ENCODE data around the gene POU3F1. TPM values are rescaled to one million over a fixed set of nuclear protein-coding genes. Genes with fewer than 3 reads are reported as not detected.

Gene POU3F1
- total RNA-seq, 2 experiments from 2014 or later, result not detected

DNA sequence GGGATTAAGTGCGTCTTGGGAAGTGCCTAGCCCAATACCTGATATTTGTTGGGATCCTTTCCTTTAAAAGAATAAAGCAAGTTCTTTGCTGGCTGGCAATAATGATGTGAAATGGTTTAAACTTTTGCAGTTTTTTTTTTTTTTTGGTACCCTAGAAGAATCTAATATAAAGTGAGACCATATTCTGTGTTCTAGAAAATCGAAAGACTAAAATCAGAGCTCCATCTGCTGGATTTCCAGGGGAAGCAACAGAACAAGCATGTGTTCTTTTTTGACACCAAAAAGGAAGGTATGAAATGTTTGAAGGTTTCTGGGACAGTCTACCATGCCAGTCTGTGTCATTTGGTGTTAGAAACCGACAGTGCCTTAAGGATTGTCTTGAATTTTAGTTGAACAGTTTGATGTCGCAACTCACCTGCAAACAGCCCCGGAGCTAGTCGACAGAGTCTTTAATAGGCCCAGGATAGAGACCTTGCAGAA is 27.7 kb downstream of the POU3F1 start:
- Mint-ChIP-seq H3K36me3 (ENCODE audit: low read depth) (peaks cover 38% of the 10 kb centered on the region), H3K9me3 (no peaks in the 10 kb centered on the region), H3K4me1 (ENCODE audit: low read depth) (peaks cover 24% of the 10 kb centered on the region), H3K27me3 (ENCODE audit: low read depth) (no peaks in the 10 kb centered on the region), H3K4me3 (no peak overlapping the region), H3K27ac (no peak overlapping the region)
- no peak for DNase-seq
- intact Hi-C loops (cut with micrococcal nuclease), result loop anchor here (1.0 kb wide), 2 partner anchors 29 to 129 kb away; partner anchors contain the start of gene SF3A3
- CTCF ChIA-PET, result interaction anchor here (0.6 to 4.0 kb wide), 5 partner anchors 9 to 480 kb away, joined by 3 to 23 read pairs (median 12); partner anchors contain the start of gene SF3A3

GRCh38 chr1:38015978-38016725 is 30.4 kb downstream of the POU3F1 start:
- H3K27ac Mint-ChIP-seq, result peak overlapping the region; percentile 22
- peaks cover 40% of the 10 kb centered on the region for H3K4me1 Mint-ChIP-seq (ENCODE audit: low read depth)
- H3K27me3 Mint-ChIP-seq (ENCODE audit: low read depth), result no peaks in the 10 kb centered on the region
- intact Hi-C loops (cut with micrococcal nuclease), result no loop called here
- DNase-seq, result no peak
- CTCF ChIA-PET, result interaction anchor here (0.8 to 7.1 kb wide), 3 partner anchors 11 to 26 kb away, joined by 4 to 57 read pairs (median 8); partner anchors contain the start of gene SF3A3
- H3K4me3 Mint-ChIP-seq, result no peak overlapping the region
- H3K36me3 Mint-ChIP-seq (ENCODE audit: low read depth), result peaks cover 36% of the 10 kb centered on the region
- no peaks in the 10 kb centered on the region for H3K9me3 Mint-ChIP-seq

GRCh38 chr1:38014724-38015424 is 31.7 kb downstream of the POU3F1 start:
- H3K27ac Mint-ChIP-seq, result peak overlapping the region; percentile 36
- H3K9me3 Mint-ChIP-seq, result no peaks in the 10 kb centered on the region
- intact Hi-C loops (cut with micrococcal nuclease), result no loop called here
- H3K4me1 Mint-ChIP-seq (ENCODE audit: low read depth), result peaks cover 44% of the 10 kb centered on the region
- DNase-seq, result no peak
- CTCF ChIA-PET, result interaction anchor here (1.2 to 7.1 kb wide), 3 partner anchors 13 to 57 kb away, joined by 5 to 57 read pairs (median 15); partner anchors contain the start of gene SF3A3
- H3K36me3 Mint-ChIP-seq (ENCODE audit: low read depth), result peaks cover 32% of the 10 kb centered on the region
- H3K4me3 Mint-ChIP-seq, result no peak overlapping the region
- H3K27me3 Mint-ChIP-seq (ENCODE audit: low read depth), result no peaks in the 10 kb centered on the region

DNA sequence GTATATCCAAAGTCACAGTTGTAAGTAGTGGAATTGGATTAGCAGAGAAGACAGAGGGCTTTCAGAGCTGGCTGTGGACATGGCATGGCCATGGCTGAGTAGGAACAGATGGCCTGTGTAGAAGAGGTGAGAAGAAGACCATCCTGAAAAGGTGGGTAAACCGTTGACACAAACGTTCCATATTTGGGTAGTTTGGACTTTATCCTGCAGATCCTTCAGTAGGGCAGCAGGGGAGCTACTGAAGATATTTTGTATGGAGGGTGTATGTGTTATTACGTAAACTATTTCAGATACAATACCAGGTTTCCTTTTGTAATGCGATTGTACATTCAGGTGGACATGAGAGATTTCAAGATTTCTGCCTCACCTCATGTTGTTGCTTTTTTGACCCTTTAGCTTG is 32.4 kb downstream of the POU3F1 start:
- H3K36me3 Mint-ChIP-seq (ENCODE audit: low read depth), result peaks cover 29% of the 10 kb centered on the region
- peaks cover 51% of the 10 kb centered on the region for H3K4me1 Mint-ChIP-seq (ENCODE audit: low read depth)
- peak overlapping the region; percentile 98 for H3K4me3 Mint-ChIP-seq
- H3K9me3 Mint-ChIP-seq, result no peaks in the 10 kb centered on the region
- DNase-seq, result no peak
- intact Hi-C loops (cut with micrococcal nuclease), result no loop called here
- H3K27ac Mint-ChIP-seq, result no peak overlapping the region
- H3K27me3 Mint-ChIP-seq (ENCODE audit: low read depth), result no peaks in the 10 kb centered on the region
- CTCF ChIA-PET, result interaction anchor here (1.2 to 7.1 kb wide), 4 partner anchors 10 to 58 kb away, joined by 5 to 57 read pairs (median 10); partner anchors contain the start of gene SF3A3

DNA sequence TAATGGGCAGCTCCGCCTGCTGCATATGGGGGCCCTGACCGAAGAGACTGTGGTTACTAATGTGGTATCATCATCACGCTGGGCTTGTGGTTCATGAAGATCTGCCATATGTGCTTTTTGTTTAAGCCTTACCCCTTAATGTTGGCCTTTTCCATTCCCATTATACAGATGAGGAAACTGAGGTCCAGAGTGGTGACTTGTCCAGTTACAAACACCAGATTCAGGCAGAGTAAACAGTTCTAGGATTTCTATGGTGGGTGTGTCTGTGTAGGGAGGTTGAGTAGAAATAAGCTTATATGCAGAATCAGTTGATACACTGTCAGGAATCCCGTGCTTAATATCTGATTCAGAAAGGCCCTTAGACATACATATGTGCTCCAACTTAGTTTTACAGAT is 33.4 kb downstream of the POU3F1 start:
- Mint-ChIP-seq H3K27me3 (ENCODE audit: low read depth) (no peaks in the 10 kb centered on the region), H3K4me1 (ENCODE audit: low read depth) (peaks cover 55% of the 10 kb centered on the region), H3K4me3 (peak overlapping the region; percentile 98), H3K36me3 (ENCODE audit: low read depth) (peaks cover 20% of the 10 kb centered on the region), H3K9me3 (no peaks in the 10 kb centered on the region), H3K27ac (peak overlapping the region; percentile 95)
- CTCF ChIA-PET, result interaction anchor here (1.7 to 7.1 kb wide), 3 partner anchors 9 to 23 kb away, joined by 5 to 57 read pairs (median 15); partner anchors contain the start of gene SF3A3
- DNase-seq, result no peak
- intact Hi-C loops (cut with micrococcal nuclease), result loop anchor here (2.0 kb wide), 2 partner anchors 82 to 538 kb away; partner anchors contain the start of gene ZC3H12A

- peak; percentile 96 for DNase-seq
- intact Hi-C loops (cut with micrococcal nuclease), result loop anchor here (1.0 to 2.0 kb wide), 3 partner anchors 82 to 538 kb away; partner anchors contain the start of genes CDCA8 and ZC3H12A
- Mint-ChIP-seq H3K4me3 (peak within 1 kb of the TSS; percentile 98), H3K9me3 (no peaks in the 10 kb centered on the region), H3K4me1 (ENCODE audit: low read depth) (peaks cover 55% of the 10 kb centered on the region), H3K27me3 (ENCODE audit: low read depth) (no peaks in the 10 kb centered on the region), H3K27ac (peak within 1 kb of the TSS; percentile 95), H3K36me3 (ENCODE audit: low read depth) (peaks cover 20% of the 10 kb centered on the region)
- CTCF ChIA-PET, result interaction anchor here (1.1 to 7.1 kb wide), 4 partner anchors 9 to 22 kb away, joined by 3 to 57 read pairs (median 10); partner anchors contain the start of gene SF3A3
These were observed 34.0 kb downstream of the POU3F1 start, which contains the start of gene UTP11 for GRCh38 chr1:38012363-38013226. TSS of gene UTP11 (plus strand) at chr1:38012734. CDS start at chr1:38012803, 69 bp downstream.

GRCh38 chr1:38009841-38010180 is 36.8 kb downstream of the POU3F1 start:
- Mint-ChIP-seq H3K4me1 (ENCODE audit: low read depth) (peaks cover 44% of the 10 kb centered on the region), H3K36me3 (ENCODE audit: low read depth) (peaks cover 9% of the 10 kb centered on the region), H3K27ac (peak overlapping the region; percentile 95), H3K9me3 (no peaks in the 10 kb centered on the region), H3K27me3 (ENCODE audit: low read depth) (no peaks in the 10 kb centered on the region), H3K4me3 (no peak overlapping the region)
- intact Hi-C loops (cut with micrococcal nuclease), result loop anchor here (1.0 to 10.0 kb wide), 3 partner anchors 18 to 415 kb away; partner anchors contain the start of genes GNL2 and SF3A3
- CTCF ChIA-PET, result interaction anchor here (1.0 to 7.1 kb wide), 6 partner anchors 9 to 151 kb away, joined by 3 to 57 read pairs (median 11); partner anchors contain the start of genes MTF1 and SF3A3
- no peak for DNase-seq

GRCh38 chr1:38009088-38009840 is 37.3 kb downstream of the POU3F1 start:
- CTCF ChIA-PET, result interaction anchor here (0.6 to 7.1 kb wide), 9 partner anchors 10 to 150 kb away, joined by 3 to 57 read pairs (median 4); partner anchors contain the start of genes MTF1 and SF3A3
- Mint-ChIP-seq H3K4me1 (ENCODE audit: low read depth) (peaks cover 48% of the 10 kb centered on the region), H3K4me3 (no peak overlapping the region), H3K27me3 (ENCODE audit: low read depth) (no peaks in the 10 kb centered on the region), H3K9me3 (no peaks in the 10 kb centered on the region), H3K27ac (peak overlapping the region; percentile 95), H3K36me3 (ENCODE audit: low read depth) (peaks cover 12% of the 10 kb centered on the region)
- intact Hi-C loops (cut with micrococcal nuclease), result loop anchor here (1.0 to 10.0 kb wide), 3 partner anchors 19 to 414 kb away; partner anchors contain the start of genes GNL2 and SF3A3
- peak; percentile 84 for DNase-seq

- peak overlapping the region; percentile 46 for H3K4me3 Mint-ChIP-seq
- no peaks in the 10 kb centered on the region for H3K9me3 Mint-ChIP-seq
- H3K27ac Mint-ChIP-seq, result peak overlapping the region; percentile 30
- peaks cover 38% of the 10 kb centered on the region for H3K4me1 Mint-ChIP-seq (ENCODE audit: low read depth)
- H3K36me3 Mint-ChIP-seq (ENCODE audit: low read depth), result peaks cover 5% of the 10 kb centered on the region
- intact Hi-C loops (cut with micrococcal nuclease), result loop anchor here (10.0 kb wide), 1 partner anchor 411 kb away; the partner anchor contains the start of gene GNL2
- no peaks in the 10 kb centered on the region for H3K27me3 Mint-ChIP-seq (ENCODE audit: low read depth)
- CTCF ChIA-PET, result no interaction called here
- DNase-seq, result no peak
These were observed 40.4 kb downstream of the POU3F1 start for GRCh38 chr1:38006008-38006828.
